Breast epithelium (tissue), 4 donors: ENCODE results near the gene PRLH. TPM values are rescaled to one million over a fixed set of nuclear protein-coding genes. Genes with fewer than 3 reads are reported as not detected.

ENCODE experiments used
- DNase-seq, 2 donors: peaks; one replicate each; pipeline ENCODE4 v3.0.0-alpha.2; 2019; ENCODE audit warnings: low spot score in 2 of 2
- H3K27ac ChIP-seq, 2 donors: fragments of 200-600 bp; sonication (generic) in 1 of 2; one replicate each; pipeline ENCODE4 v1.5.1; 2016 to 2019; ENCODE audit warnings: mild to moderate bottlenecking in 1 of 2
- H3K27me3 ChIP-seq, 2 donors: fragments of 200-600 bp; sonication (generic) in 1 of 2; one replicate each; pipeline versions ENCODE4 v1.5.1 to v1.6.0; 2017 to 2019; ENCODE audit warnings: control low read depth in 1 of 2, mild to moderate bottlenecking in 1 of 2
- H3K36me3 ChIP-seq: fragments of 200-600 bp; one replicate; pipeline ENCODE4 v1.5.1; 2019
- H3K4me1 ChIP-seq, 2 donors: fragments of 200-600 bp; sonication (generic); one replicate each; pipeline ENCODE4 v1.5.1; 2016 to 2019; ENCODE audit warnings: control low read depth in 1 of 2
- H3K4me3 ChIP-seq, 3 donors: fragments of 200-600 bp; sonication (generic); 1 replicate in 2 of 3; 2 replicates in 1 of 3; pipeline ENCODE4 v1.5.1; 2016 to 2019; ENCODE audit warnings: mild to moderate bottlenecking in 3 of 3, moderate library complexity in 2 of 3
- H3K9me3 ChIP-seq, 2 donors: fragments of 200-600 bp; sonication (generic) in 1 of 2; one replicate each; pipeline ENCODE4 v1.5.1; 2016 to 2019; ENCODE audit warnings: control low read depth in 1 of 2
- CTCF ChIP-seq, 3 donors: fragments of 450-650 bp; IDR thresholded peaks; one replicate each; pipeline ENCODE4 v1.5.1; 2016 to 2017; ENCODE audit warnings: antibody characterized with exemption in 3 of 3, mild to moderate bottlenecking in 3 of 3, moderate library complexity in 3 of 3
- POLR2A ChIP-seq: fragments of 450-650 bp; IDR thresholded peaks from one replicate; pipeline ENCODE4 v1.6.1; 2016; ENCODE audit warnings: antibody characterized with exemption, mild to moderate bottlenecking, moderate library complexity
- POLR2AphosphoS5 ChIP-seq, 3 donors: sonication (generic); formaldehyde crosslinking; IDR thresholded peaks; one replicate each; pipeline ENCODE4 v1.6.1; 2017; ENCODE audit warnings: antibody characterized with exemption in 3 of 3
- intact Hi-C: fragments of 100-400 bp; cut with DNase I; formaldehyde crosslinking; loops from one replicate; pipeline ENCODE4 v1.15.1; 2023; ENCODE audit warnings: low total_unique reads
- total RNA-seq, 3 donors: library from RNA; depleted of rRNA; stranded (reverse); fragments of >200 nt; gene quantifications; one replicate each; pipeline ENCODE4 v1.1.0, GENCODE V29; 2016

The PRLH gene
- not detected for total RNA-seq

DNA sequence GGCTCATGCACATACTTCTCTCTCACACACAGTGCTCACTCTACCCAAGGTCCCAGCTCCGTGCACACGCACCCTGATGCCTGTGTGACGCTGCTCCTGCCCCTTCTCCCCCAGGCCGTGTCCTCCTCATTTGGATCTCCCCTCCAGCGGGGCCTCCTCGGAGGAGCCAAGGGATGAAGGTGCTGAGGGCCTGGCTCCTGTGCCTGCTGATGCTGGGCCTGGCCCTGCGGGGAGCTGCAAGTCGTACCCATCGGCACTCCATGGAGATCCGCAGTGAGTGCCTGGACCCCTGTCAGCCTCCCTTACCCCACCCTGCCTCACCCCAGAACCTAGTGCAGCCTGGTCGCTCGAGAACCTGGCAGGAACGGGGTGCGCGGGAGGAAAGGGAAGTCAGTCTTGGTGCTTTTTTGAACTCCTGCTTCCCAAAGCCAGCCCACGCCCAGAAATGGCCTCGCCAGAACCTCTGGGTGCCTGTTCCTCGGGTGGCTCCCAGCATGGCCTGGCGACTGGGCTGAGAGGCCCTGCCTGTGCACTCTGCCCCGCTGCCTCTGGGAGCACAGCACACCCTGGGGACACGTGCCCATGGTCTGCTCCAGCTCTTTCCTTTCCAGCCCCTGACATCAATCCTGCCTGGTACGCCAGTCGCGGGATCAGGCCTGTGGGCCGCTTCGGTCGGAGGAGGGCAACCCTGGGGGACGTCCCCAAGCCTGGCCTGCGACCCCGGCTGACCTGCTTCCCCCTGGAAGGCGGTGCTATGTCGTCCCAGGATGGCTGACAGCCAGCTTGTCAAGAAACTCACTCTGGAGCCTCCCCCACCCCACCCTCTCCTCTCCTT is at the start of gene PRLH:
TSS of gene PRLH (plus strand) at position 174 of the 835 bp plus-strand sequence. CDS start at position 174, 0 bp downstream.
- Histone ChIP-seq H3K27me3 (no peaks in the 10 kb centered on the region), H3K36me3 (no peaks in the 10 kb centered on the region), H3K4me3 (no peak within 1 kb of the TSS), H3K27ac (no peak within 1 kb of the TSS), H3K9me3 (no peaks in the 10 kb centered on the region), H3K4me1 (no peaks in the 10 kb centered on the region)
- no peak for DNase-seq
- no peak for TF ChIP-seq POLR2A
- TF ChIP-seq POLR2AphosphoS5 (IDR thresholded peaks at IDR 0.05): no peak
- no peak for TF ChIP-seq CTCF (IDR thresholded peaks at IDR 0.05)
- intact Hi-C loops: no loop called here

DNA sequence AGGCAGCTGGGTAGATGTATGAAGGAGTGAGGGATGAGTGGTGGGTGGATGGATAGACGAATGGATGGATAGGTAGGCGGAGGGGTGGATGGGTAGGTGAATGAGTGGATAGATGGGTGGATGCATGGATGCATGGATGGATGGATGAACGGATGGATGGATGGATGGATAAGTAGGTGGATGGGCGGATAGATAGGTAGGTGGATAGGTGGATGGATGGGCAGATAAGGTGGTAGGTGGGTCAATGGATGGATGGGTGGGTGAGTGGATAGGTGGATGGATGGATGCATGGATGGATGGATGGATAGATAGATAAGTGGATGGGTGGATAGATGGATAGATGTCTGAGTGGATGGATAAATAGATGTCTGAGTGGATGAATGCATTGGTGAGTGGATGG is 49.2 kb upstream of the PRLH start:
- no peak for DNase-seq
- H3K27ac ChIP-seq: no peak overlapping the region
- H3K27me3 ChIP-seq: no peaks in the 10 kb centered on the region
- peaks cover 0 to 6% of the 10 kb centered on the region in 2 donors for H3K4me1 ChIP-seq
- H3K36me3 ChIP-seq: no peaks in the 10 kb centered on the region
- TF ChIP-seq POLR2A: no peak
- TF ChIP-seq CTCF (IDR thresholded peaks at IDR 0.05): no peak
- no peak for TF ChIP-seq POLR2AphosphoS5 (IDR thresholded peaks at IDR 0.05)
- no peak overlapping the region for H3K4me3 ChIP-seq
- intact Hi-C loops: no loop called here
- no peaks in the 10 kb centered on the region for H3K9me3 ChIP-seq

- H3K27me3 ChIP-seq: no peaks in the 10 kb centered on the region
- H3K9me3 ChIP-seq: no peaks in the 10 kb centered on the region
- no peak for DNase-seq
- TF ChIP-seq POLR2AphosphoS5 (IDR thresholded peaks at IDR 0.05) (no peak), POLR2A (no peak)
- H3K36me3 ChIP-seq: no peaks in the 10 kb centered on the region
- intact Hi-C loops: no loop called here
- H3K27ac ChIP-seq: no peak overlapping the region
- H3K4me3 ChIP-seq: no peak overlapping the region
- H3K4me1 ChIP-seq: no peaks in the 10 kb centered on the region
Measured at GRCh38 chr2:237517990-237518389, 48.4 kb upstream of the PRLH start.

GRCh38 chr2:237519506-237520245 is 46.7 kb upstream of the PRLH start:
- no peak overlapping the region for H3K27ac ChIP-seq
- no peaks in the 10 kb centered on the region for H3K27me3 ChIP-seq
- TF ChIP-seq POLR2A: no peak
- no peak for TF ChIP-seq POLR2AphosphoS5 (IDR thresholded peaks at IDR 0.05)
- no peak for TF ChIP-seq CTCF (IDR thresholded peaks at IDR 0.05)
- no peaks in the 10 kb centered on the region for H3K4me1 ChIP-seq
- intact Hi-C loops: no loop called here
- no peaks in the 10 kb centered on the region for H3K36me3 ChIP-seq
- H3K9me3 ChIP-seq: no peaks in the 10 kb centered on the region
- no peak overlapping the region for H3K4me3 ChIP-seq
- DNase-seq: no peak

DNA sequence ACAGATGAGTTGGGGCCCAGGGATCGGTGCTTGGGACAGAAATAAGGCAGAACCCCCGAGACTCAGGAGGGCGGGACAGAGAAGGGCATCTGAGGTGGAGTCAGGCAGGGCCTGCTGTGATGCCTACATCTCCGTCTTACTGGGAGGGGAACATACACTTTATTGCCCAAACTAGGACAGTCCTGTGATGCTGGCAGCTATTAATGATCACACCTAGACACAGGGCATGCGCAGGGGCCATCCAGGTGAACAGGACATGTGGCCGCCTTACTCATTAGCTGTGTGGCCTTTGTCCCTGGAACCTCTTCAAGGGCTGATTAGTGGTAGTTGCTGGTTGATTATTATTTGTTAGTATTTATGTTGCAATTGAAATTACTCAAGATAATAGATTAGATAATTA is 46.1 kb upstream of the PRLH start:
- no peaks in the 10 kb centered on the region for H3K9me3 ChIP-seq
- no peak overlapping the region for H3K27ac ChIP-seq
- intact Hi-C loops: no loop called here
- no peaks in the 10 kb centered on the region for H3K27me3 ChIP-seq
- TF ChIP-seq POLR2A: no peak
- no peak for TF ChIP-seq POLR2AphosphoS5 (IDR thresholded peaks at IDR 0.05)
- TF ChIP-seq CTCF (IDR thresholded peaks at IDR 0.05): no peak
- no peaks in the 10 kb centered on the region for H3K36me3 ChIP-seq
- H3K4me3 ChIP-seq: no peak overlapping the region
- DNase-seq: no peak
- H3K4me1 ChIP-seq: no peaks in the 10 kb centered on the region
